Dendritic cell treated with granulocyte-macrophage colony-stimulating factor and Interleukin-4, amounts not matched to agents 40 ng/mL and 50 ng/mL, for 4 days (primary cell): Measurements from ENCODE around the gene LRRC14B.

Experiments
- H3K27ac Mint-ChIP-seq: one replicate; pipeline ENCODE4 v1.8.0; 2022; ENCODE audit warnings: mild to moderate bottlenecking, mixed read lengths
- H3K27me3 Mint-ChIP-seq: one replicate; pipeline ENCODE4 v1.8.0; 2022; ENCODE audit warnings: mild to moderate bottlenecking, mixed read lengths
- H3K36me3 Mint-ChIP-seq: one replicate; pipeline ENCODE4 v1.8.0; 2022; ENCODE audit warnings: low read depth, mixed read lengths
- H3K4me1 Mint-ChIP-seq: one replicate; pipeline ENCODE4 v1.8.0; 2022; ENCODE audit warnings: low read depth, mixed read lengths
- H3K4me3 Mint-ChIP-seq: one replicate; pipeline ENCODE4 v1.8.0; 2022; ENCODE audit warnings: mild to moderate bottlenecking, moderate library complexity, mixed read lengths
- H3K9me3 Mint-ChIP-seq: one replicate; pipeline ENCODE4 v1.8.0; 2022; ENCODE audit warnings: mixed read lengths
- intact Hi-C: fragments of 100-400 bp; cut with micrococcal nuclease; formaldehyde crosslinking; loops from one replicate; pipeline ENCODE4 v1.15.0; 2022

Gene LRRC14B

DNA sequence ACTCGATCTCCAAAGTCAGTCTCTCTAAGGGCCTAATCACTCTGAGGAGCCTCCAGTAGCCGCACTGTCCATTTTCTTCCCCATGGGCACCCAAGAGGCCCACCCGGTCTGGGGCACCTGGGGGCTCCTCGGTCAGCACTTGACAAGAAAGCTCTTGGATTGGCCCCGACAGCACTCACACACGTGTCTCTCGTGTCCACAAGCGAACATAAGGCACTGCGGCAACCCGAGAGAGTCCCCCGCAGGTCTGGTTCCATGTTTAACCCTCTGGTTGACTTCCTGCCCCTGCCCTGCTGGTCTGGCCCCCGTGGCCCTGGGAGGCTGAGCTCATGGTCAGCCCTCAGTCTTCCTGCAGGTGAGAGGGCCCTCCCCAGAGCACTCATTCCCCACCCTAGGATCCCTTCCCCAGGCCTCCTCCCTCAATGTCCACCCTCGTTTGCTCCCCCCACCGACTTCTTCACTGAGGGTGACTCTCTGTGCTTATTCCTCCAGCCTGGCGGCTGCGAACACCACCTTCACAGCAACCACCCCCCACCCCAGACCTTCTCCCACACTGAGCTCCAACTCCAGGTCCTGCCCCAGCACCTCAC is 16.3 kb upstream of the LRRC14B start:
- H3K27me3 Mint-ChIP-seq: peaks cover 1% of the 10 kb centered on the region
- no peak overlapping the region for H3K27ac Mint-ChIP-seq
- no peaks in the 10 kb centered on the region for H3K9me3 Mint-ChIP-seq
- intact Hi-C loops: no loop called here
- H3K4me3 Mint-ChIP-seq: no peak overlapping the region
- H3K4me1 Mint-ChIP-seq: no peaks in the 10 kb centered on the region
- H3K36me3 Mint-ChIP-seq: no peaks in the 10 kb centered on the region

DNA sequence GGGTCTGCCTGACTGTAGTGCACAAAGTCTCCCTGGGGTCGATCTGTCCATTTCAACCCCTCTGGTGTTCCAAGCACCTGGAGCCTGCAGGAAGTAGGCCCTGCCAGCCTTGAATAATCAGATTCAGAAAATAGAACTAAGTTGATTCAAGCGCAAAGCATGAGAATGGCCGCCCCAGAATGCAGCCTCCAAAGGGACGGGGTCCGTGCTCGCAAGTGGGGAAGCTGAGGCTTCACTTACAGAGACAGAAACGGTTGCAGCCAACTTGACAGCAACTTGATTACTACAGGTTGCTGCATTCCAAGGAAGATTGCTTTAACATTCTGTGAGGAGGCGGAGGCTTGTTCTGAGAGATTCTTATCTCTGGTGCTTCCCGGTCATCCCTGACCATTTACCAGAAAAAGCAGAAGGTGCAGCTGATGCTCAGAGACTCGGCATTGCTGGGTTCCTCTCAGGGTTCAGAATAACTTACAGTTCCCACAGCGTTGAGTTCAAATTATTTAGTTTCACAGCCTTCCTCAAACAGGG is 14.9 kb upstream of the LRRC14B start:
- peaks cover 3% of the 10 kb centered on the region for H3K27me3 Mint-ChIP-seq
- intact Hi-C loops: no loop called here
- no peaks in the 10 kb centered on the region for H3K36me3 Mint-ChIP-seq
- no peak overlapping the region for H3K27ac Mint-ChIP-seq
- H3K9me3 Mint-ChIP-seq: no peaks in the 10 kb centered on the region
- no peaks in the 10 kb centered on the region for H3K4me1 Mint-ChIP-seq
- no peak overlapping the region for H3K4me3 Mint-ChIP-seq

DNA sequence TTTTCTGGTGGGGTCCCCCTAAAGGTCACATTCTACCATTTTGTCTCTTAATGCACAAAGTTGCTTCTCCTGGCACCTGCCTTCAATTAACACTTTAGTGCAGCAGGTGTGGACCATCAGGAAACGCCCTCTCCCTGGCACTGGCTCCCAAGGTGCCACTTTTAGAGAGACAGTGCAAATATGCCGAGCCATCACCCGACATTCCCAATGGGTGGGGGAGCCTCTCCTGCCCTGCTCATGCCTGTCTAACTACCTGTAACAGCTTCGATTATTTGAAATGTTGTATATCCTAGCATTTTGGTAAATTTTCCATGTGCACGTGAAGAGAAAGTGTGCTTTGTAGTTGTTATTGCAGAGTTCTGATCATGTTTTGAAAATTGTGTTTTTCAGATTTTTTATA is 13.2 kb upstream of the LRRC14B start:
- Mint-ChIP-seq H3K4me1 (no peaks in the 10 kb centered on the region), H3K27me3 (peaks cover 3% of the 10 kb centered on the region), H3K4me3 (no peak overlapping the region), H3K36me3 (no peaks in the 10 kb centered on the region), H3K9me3 (no peaks in the 10 kb centered on the region), H3K27ac (no peak overlapping the region)
- intact Hi-C loops: no loop called here

DNA sequence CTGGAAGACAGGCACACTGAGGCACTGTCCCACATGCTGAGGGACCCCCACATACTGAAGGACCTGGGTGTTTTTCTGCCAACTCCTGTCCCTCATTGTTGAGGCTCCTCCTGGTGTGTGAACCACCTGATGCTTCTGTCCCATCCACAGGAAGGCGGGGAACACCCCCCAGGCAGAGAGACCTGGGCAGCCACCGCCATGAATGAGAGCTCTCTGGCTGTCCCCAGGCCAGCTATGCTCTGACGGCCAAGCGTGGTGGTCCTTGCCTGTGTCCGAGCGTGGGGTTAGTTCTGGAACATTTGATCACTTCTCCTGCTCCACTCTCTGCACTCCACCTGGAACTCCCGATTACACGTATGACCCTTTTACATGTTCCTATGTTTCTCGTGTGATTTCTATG is 11.9 kb upstream of the LRRC14B start:
- H3K9me3 Mint-ChIP-seq: no peaks in the 10 kb centered on the region
- intact Hi-C loops: no loop called here
- no peaks in the 10 kb centered on the region for H3K36me3 Mint-ChIP-seq
- H3K27me3 Mint-ChIP-seq: peaks cover 3% of the 10 kb centered on the region
- no peaks in the 10 kb centered on the region for H3K4me1 Mint-ChIP-seq
- H3K4me3 Mint-ChIP-seq: no peak overlapping the region
- H3K27ac Mint-ChIP-seq: no peak overlapping the region

DNA sequence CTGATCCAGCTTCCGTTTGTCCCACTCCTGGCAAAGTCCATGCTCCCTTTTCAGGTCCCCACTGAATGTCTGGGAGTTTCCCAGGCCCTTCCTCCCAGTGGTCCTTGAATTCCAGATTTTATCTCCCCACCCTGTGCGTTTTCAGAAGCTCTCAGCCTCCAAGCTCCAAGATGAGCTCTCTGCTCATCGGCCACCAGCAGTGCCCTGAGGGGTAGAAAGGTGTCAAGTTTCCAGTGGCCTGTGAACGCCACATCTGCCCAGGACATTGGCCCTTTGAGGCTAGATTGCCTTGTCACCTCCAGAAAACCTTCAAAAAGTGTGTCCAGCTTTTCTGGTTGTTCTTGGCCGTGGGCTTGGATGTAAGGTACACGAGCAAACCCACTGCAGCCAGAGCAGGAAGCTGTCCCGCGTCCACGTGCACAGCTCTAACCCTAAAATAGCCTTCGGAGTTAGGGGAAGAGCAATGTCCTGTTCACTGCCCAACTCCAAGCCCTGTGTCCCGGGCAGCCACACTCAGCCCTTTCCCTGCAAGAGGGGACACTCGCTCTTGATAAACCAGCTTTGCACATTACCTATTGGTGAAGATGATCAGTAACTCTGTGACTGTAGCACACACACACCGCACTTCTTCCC is 10.9 kb upstream of the LRRC14B start:
- H3K4me3 Mint-ChIP-seq: no peak overlapping the region
- H3K9me3 Mint-ChIP-seq: no peaks in the 10 kb centered on the region
- peaks cover 3% of the 10 kb centered on the region for H3K27me3 Mint-ChIP-seq
- no peak overlapping the region for H3K27ac Mint-ChIP-seq
- intact Hi-C loops: no loop called here
- no peaks in the 10 kb centered on the region for H3K36me3 Mint-ChIP-seq
- H3K4me1 Mint-ChIP-seq: no peaks in the 10 kb centered on the region

DNA sequence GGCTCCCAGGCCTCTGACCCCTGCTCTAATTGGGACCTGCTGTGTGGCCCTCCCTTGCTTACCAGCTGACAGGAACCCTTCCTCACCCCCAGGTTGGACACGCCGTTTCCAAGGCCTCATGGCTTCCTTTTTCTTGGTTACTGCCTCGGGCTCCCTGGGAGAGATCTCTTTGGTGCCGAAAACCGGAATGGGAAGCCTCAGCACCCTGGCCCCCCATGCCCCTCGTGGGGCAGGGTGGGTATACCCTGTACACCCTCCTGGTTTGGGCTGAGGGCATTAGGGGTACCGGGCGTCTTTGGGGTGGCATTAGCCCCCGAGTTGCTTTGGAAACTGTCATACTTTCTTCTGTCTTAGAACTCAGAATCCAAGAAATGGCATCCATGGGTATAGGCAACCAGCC is 10.1 kb upstream of the LRRC14B start:
- Mint-ChIP-seq H3K36me3 (no peaks in the 10 kb centered on the region), H3K9me3 (no peaks in the 10 kb centered on the region), H3K27ac (no peak overlapping the region), H3K27me3 (peaks cover 3% of the 10 kb centered on the region), H3K4me3 (no peak overlapping the region), H3K4me1 (no peaks in the 10 kb centered on the region)
- intact Hi-C loops: no loop called here

DNA sequence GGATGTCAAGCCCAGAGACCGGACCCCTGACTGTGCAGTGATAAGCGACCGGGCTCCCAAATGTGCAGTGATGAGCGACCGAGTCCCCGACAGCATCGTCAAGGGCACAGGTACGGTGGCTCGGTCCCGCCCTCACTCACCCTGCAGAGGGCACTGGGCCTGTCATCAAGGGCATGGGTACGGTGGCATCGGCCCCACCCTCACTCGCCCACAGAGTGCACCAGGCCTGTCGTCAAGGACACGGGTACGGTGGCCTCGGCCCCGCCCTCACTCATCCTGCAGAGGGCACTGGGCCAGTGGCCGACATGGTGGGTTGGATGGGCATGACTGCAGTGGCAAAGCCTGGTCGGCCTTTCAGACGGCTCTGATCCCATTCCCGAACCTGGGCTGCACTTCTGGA is 9.7 kb upstream of the LRRC14B start:
- Mint-ChIP-seq H3K36me3 (no peaks in the 10 kb centered on the region), H3K27ac (no peak overlapping the region), H3K4me3 (no peak overlapping the region), H3K27me3 (peaks cover 3% of the 10 kb centered on the region), H3K4me1 (no peaks in the 10 kb centered on the region), H3K9me3 (no peaks in the 10 kb centered on the region)
- intact Hi-C loops: no loop called here

DNA sequence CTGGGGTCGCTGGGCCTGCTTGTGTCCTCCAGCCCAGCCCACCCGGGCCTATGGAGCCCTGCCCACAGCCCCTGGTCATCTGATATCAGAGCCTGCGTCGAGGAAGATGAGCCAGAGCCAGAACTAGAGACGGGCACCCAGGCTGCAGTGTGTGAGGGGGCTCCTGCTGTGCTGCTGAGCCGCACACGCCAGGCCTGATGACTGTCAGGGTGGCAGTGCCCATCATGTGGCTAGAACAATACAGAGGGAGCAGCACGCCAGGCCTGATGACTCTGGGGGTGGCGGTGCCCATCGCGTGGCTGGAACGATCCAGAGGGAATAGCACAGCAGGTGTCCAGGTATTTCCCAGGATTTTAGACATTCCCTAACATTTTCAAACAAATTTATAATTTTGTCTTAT is 9.2 kb upstream of the LRRC14B start:
- intact Hi-C loops: no loop called here
- Mint-ChIP-seq H3K27ac (no peak overlapping the region), H3K27me3 (peaks cover 4% of the 10 kb centered on the region), H3K4me1 (no peaks in the 10 kb centered on the region), H3K36me3 (no peaks in the 10 kb centered on the region), H3K4me3 (no peak overlapping the region), H3K9me3 (no peaks in the 10 kb centered on the region)

DNA sequence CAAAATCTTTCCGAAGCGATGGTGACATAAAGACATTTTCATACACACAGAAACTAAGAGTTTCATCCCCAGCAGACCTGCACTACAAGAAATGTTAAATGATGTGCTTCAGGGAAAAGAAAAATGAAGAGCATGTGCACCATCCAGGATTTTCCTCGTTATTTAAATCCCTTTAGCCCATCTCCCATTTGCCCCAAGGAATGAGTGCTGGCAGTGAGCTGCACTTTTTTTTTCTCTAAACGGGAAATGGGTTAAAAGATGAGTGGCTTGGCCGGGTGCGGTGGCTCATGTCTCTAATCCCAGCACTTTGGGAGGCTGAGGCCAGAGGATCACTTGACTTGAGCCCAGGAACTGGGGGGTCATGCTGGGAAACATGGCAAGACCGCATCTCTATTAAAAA is 6.8 kb upstream of the LRRC14B start:
- intact Hi-C loops: no loop called here
- H3K27ac Mint-ChIP-seq: no peak overlapping the region
- H3K4me1 Mint-ChIP-seq: peaks cover 7% of the 10 kb centered on the region
- no peaks in the 10 kb centered on the region for H3K36me3 Mint-ChIP-seq
- H3K4me3 Mint-ChIP-seq: no peak overlapping the region
- no peaks in the 10 kb centered on the region for H3K9me3 Mint-ChIP-seq
- peaks cover 17% of the 10 kb centered on the region for H3K27me3 Mint-ChIP-seq

DNA sequence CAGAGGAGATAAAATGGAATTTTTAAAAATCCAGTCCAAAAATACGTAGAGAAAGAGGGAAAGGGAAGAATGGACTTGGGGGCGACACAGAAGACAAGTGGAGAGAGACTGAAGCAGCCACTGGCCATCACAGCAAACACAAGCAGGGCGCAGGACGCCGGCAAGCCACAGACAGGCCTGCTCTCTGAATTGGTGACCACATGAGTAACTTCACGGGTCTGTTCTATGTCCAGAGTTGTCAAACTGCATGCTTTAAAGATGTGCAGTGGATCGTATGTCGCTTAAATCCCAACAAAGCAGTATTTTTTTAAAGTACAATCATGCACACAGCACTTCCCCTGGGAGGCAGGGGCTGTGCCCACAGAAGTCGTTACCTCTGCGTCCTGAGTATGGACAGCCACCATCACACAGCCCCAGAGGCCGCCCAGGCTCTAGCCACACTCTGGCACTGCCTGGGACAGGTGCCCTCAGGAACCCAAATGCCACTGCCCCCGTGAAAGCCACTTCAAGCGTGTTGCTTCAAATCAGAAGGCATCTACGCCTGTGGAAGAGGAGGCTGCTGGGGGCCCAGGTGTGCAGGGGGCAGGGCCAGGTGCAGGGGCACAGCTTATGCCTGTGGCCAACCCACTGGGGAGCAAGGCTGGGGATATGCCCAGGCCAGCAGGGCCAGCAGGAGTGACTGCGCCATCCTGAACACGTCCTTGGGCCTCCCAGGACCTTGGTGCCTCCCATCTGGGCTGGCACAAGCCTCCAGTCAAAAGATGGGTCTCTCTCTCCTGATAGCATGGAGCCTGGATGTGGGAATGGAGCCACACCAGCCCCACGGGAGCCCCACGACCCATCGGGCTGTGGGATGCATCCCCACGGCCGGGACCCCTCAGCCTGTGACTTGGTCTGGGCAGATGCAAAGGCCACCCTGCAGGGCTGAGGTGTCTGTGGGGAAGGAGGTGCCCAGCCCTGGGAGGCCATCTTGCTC is 5.9 kb upstream of the LRRC14B start:
- Mint-ChIP-seq H3K9me3 (no peaks in the 10 kb centered on the region), H3K4me3 (no peak overlapping the region), H3K27me3 (peaks cover 21% of the 10 kb centered on the region), H3K36me3 (no peaks in the 10 kb centered on the region), H3K4me1 (peaks cover 7% of the 10 kb centered on the region), H3K27ac (no peak overlapping the region)
- intact Hi-C loops: no loop called here

DNA sequence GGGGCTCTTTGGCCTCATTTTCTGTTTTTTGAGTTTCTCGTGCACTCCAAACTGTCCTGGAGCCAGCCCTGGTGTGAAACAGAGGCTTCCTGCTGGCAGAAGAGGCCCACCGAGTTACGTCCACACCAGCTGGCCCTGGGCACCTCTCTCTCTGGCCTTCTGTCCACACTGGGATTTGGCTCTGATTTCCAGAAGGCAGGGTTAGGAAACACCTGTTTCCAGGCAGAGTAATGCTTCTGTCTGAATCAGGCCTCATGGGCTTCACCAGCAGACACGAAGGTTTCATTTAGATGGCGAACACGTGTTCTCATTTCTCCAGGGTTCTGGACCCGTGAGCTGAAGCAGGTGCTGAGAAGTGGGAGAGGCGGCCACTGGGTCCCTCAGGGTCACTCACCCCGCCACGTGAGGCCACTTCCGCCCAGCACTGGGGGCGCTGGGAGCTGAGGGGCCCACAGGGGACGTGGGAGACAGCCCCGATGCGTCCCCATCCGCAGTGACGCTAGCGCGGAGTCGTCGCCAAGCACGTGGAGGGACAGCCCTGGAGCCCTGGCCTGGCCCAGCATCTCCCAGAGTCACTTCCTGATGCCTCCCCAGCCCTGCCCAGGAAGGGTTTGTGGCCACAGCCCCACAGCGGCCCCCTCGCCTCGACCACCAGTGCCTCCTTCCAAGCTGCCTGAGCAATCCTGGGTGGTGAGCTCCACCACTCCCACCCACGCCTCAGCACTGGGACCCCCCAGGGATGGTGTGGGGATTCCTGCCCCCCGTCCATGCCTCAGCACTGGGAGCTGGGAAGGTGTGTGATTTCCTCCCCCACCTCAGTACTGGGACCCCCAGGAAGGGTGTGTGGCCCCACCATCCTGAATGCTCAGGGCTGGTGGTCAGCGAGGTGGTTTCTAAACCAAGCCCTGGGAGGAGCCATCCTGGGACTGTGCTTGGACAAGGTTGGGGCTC is 4.9 kb upstream of the LRRC14B start:
- H3K4me1 Mint-ChIP-seq: peaks cover 7% of the 10 kb centered on the region
- H3K27me3 Mint-ChIP-seq: peaks cover 30% of the 10 kb centered on the region
- no peaks in the 10 kb centered on the region for H3K36me3 Mint-ChIP-seq
- H3K4me3 Mint-ChIP-seq: no peak overlapping the region
- intact Hi-C loops: no loop called here
- H3K27ac Mint-ChIP-seq: no peak overlapping the region
- H3K9me3 Mint-ChIP-seq: no peaks in the 10 kb centered on the region

DNA sequence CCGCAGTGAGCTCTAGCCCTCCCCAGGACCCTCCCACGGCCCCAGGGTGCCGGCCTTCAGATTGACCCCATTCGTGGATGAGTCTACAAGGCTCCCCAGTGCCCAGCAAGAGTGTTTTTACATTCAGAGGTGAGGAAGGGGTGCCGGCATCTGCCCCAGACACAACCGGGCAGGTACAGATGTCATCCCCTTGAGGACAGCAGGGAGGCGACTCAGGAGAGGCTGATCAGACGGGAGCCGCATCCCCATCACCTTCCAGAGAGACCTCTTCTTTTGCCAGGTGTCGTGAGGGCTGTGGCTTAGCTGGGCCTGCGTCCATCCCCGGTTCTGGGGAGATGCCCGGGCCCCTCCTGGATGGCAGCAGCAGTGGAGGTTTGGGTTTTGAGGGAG is 4.3 kb upstream of the LRRC14B start:
- no peak overlapping the region for H3K4me3 Mint-ChIP-seq
- H3K4me1 Mint-ChIP-seq: peaks cover 7% of the 10 kb centered on the region
- intact Hi-C loops: no loop called here

DNA sequence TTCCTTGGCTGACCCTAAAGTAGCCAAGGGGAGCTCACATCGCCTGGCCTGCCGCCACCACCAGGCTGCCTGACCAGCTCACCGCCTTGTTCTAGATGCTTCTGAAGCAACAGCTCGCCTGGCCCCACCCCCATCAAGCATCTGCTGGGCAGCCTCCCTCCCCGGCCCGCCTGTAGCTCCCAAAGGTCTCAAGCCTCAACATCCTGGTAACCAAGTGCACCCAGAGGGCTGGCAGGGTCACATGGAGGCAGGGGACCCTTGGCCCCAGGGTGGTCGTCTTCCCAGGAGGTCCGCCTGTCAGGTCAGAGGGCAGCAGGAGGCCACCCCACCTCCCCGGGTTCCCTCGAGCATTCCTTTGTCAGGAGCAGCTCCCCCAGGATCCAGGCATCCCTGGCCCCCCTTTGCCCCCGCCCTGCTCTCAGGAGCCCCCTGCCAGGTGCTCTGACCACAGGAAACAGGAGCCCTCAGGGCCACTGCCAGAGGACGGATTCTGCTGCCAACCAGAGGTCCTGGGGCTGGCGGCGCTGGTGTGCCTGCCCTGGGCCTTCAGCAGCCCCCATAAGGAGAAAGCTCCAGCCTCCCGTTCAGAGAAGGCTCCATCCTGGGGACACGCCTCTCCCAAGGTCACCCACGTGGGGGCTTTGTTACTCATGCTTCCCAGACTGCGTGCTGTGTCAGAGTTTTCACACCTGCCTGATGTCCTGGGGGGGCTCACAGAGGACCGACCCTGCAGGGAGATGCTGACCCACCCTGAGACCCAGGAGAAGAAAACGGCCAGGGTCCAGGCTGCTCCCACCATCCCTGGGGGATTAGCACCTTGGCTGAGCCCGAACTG is 3.5 kb upstream of the LRRC14B start:
- no peaks in the 10 kb centered on the region for H3K36me3 Mint-ChIP-seq
- intact Hi-C loops: no loop called here
- H3K4me1 Mint-ChIP-seq: peaks cover 7% of the 10 kb centered on the region
- H3K4me3 Mint-ChIP-seq: no peak overlapping the region
- H3K27me3 Mint-ChIP-seq: peaks cover 43% of the 10 kb centered on the region
- no peak overlapping the region for H3K27ac Mint-ChIP-seq
- no peaks in the 10 kb centered on the region for H3K9me3 Mint-ChIP-seq

More for the DNA sequence above, 4.3 kb upstream of the LRRC14B start:
- H3K36me3 Mint-ChIP-seq: no peaks in the 10 kb centered on the region
- H3K27me3 Mint-ChIP-seq: peaks cover 35% of the 10 kb centered on the region
- no peaks in the 10 kb centered on the region for H3K9me3 Mint-ChIP-seq
- no peak overlapping the region for H3K27ac Mint-ChIP-seq
